GM12878 (cell line): Measurements from ENCODE around the gene FAM114A2. TPM values are rescaled to one million over a fixed set of nuclear protein-coding genes. Genes with fewer than 3 reads are reported as not detected.

Experiments
- ASH2L ChIP-seq: fragments of 300-600, 200-600 bp; sonication (generic); IDR thresholded peaks from 2 replicates; pipeline ENCODE4 v1.6.1; 2017; ENCODE audit warnings: low read depth, mild to moderate bottlenecking, borderline replicate concordance
- BACH1 ChIP-seq: fragments of 450-650 bp; IDR thresholded peaks from 2 replicates; pipeline ENCODE4 v1.6.1; 2017; ENCODE audit warnings: mild to moderate bottlenecking, borderline replicate concordance
- BRCA1 ChIP-seq: IDR thresholded peaks from 2 replicates; pipeline ENCODE4 v1.6.1; 2011; ENCODE audit warnings: low read depth, low read length, improper control_type of control experiment
- CBFB ChIP-seq: IDR thresholded peaks from 2 replicates; pipeline ENCODE4 v1.6.1; 2016; ENCODE audit warnings: antibody characterized with exemption, low read depth
- CREB1 ChIP-seq: IDR thresholded peaks from 2 replicates; pipeline ENCODE4 v1.6.1; 2012; ENCODE audit warnings: low read depth, mild to moderate bottlenecking, inconsistent platforms
- EED ChIP-seq: sonication (generic); IDR thresholded peaks from 2 replicates; pipeline ENCODE4 v1.6.1; 2016; ENCODE audit warnings: antibody characterized with exemption, low read depth
- ETV6 ChIP-seq, 2 experiments: fragments of 450-650 bp in 1 of 2; IDR thresholded peaks in 1 of 2; conservative IDR thresholded peaks in 1 of 2; 2 replicates each; pipeline ENCODE4 v1.6.1; 2014; ENCODE audit warnings: antibody characterized with exemption in 1 of 2, borderline replicate concordance in 1 of 2, low read depth in 1 of 2, mild to moderate bottlenecking in 1 of 2, moderate library complexity in 1 of 2
- HDAC2 ChIP-seq: fragments of 200-600 bp; sonication (generic); IDR thresholded peaks from 2 replicates; pipeline ENCODE4 v1.6.1; 2017
- IKZF1 ChIP-seq: fragments of 450-650 bp; conservative IDR thresholded peaks from 2 replicates; pipeline ENCODE4 v1.6.1; 2017; ENCODE audit warnings: antibody characterized with exemption, mild to moderate bottlenecking
- KDM1A ChIP-seq: fragments of 200-600 bp; sonication (generic); IDR thresholded peaks from 2 replicates; pipeline ENCODE4 v1.6.1; 2016; ENCODE audit warnings: borderline replicate concordance
- MEF2A ChIP-seq: IDR thresholded peaks from 2 replicates; pipeline ENCODE4 v1.6.1; 2011; ENCODE audit warnings: low read depth, mild to moderate bottlenecking, low read length, moderate library complexity; ENCODE audit not compliant: insufficient read depth
- MYB ChIP-seq: fragments of 150-350 bp; IDR thresholded peaks from 2 replicates; pipeline ENCODE4 v1.6.1; 2014; ENCODE audit warnings: mild to moderate bottlenecking, low read depth, low read length, borderline replicate concordance
- NFIC ChIP-seq: IDR thresholded peaks from 2 replicates; pipeline ENCODE4 v1.6.1; 2012; ENCODE audit warnings: low read depth, mild to moderate bottlenecking, inconsistent platforms, low read length, moderate library complexity
- NFXL1 ChIP-seq: fragments of 450-650 bp; IDR thresholded peaks from 2 replicates; pipeline ENCODE4 v1.6.1; 2017; ENCODE audit warnings: antibody characterized with exemption, mild to moderate bottlenecking, borderline replicate concordance
- NR2C1 ChIP-seq: fragments of 450-650 bp; IDR thresholded peaks from 2 replicates; pipeline ENCODE4 v1.6.1; 2017; ENCODE audit warnings: antibody characterized with exemption, mild to moderate bottlenecking, moderate library complexity
- RELB ChIP-seq: fragments of 450-650 bp; IDR thresholded peaks from 2 replicates; pipeline ENCODE4 v1.6.1; 2017; ENCODE audit warnings: low read depth, mild to moderate bottlenecking, moderate library complexity
- SMARCA5 ChIP-seq: fragments of 450-650 bp; IDR thresholded peaks from 2 replicates; pipeline ENCODE4 v1.6.1; 2017; ENCODE audit warnings: mild to moderate bottlenecking
- SRF ChIP-seq, 2 experiments: IDR thresholded peaks; 2 replicates each; pipeline ENCODE4 v1.6.1; 2011; ENCODE audit warnings: low read depth in 2 of 2, low read length in 2 of 2, mild to moderate bottlenecking in 1 of 2, moderate library complexity in 1 of 2
- SUZ12 ChIP-seq: fragments of 200-600 bp; sonication (generic); IDR thresholded peaks from one replicate; pipeline ENCODE4 v1.6.1; 2018; ENCODE audit warnings: antibody characterized with exemption, mild to moderate bottlenecking; ENCODE audit not compliant: unreplicated experiment
- TCF3 ChIP-seq: IDR thresholded peaks from 2 replicates; pipeline ENCODE4 v1.6.1; 2012; ENCODE audit warnings: low read depth, mild to moderate bottlenecking, low read length, borderline replicate concordance; ENCODE audit not compliant: insufficient read depth
- TCF7 ChIP-seq: IDR thresholded peaks from 2 replicates; pipeline ENCODE4 v1.6.1; 2014; ENCODE audit warnings: antibody characterized with exemption, borderline replicate concordance
- USF2 ChIP-seq: IDR thresholded peaks from 2 replicates; pipeline ENCODE4 v1.6.1; 2011; ENCODE audit warnings: low read depth, low read length, improper control_type of control experiment, borderline replicate concordance
- ZBED1 ChIP-seq: IDR thresholded peaks from 2 replicates; pipeline ENCODE4 v1.6.1; 2016; ENCODE audit warnings: borderline replicate concordance
- ZNF207 ChIP-seq: fragments of 450-650 bp; IDR thresholded peaks from 2 replicates; pipeline ENCODE4 v1.6.1; 2014; ENCODE audit warnings: antibody characterized with exemption, mild to moderate bottlenecking, borderline replicate concordance
- ZNF622 ChIP-seq: fragments of 450-650 bp; IDR thresholded peaks from 2 replicates; pipeline ENCODE4 v1.6.1; 2017; ENCODE audit warnings: mild to moderate bottlenecking, inconsistent platforms
- polyA plus RNA-seq, 11 experiments: library from polyadenylated mRNA; depleted of rRNA in 4 of 11; unstranded in 6 of 11; stranded (reverse) in 5 of 11; fragments of >200 nt; fragmentation: Nextera tagmentation in 4 of 11; fragmentation: Illumina TruSeq in 1 of 11; extraction: Ambion mirVana in 4 of 11; extraction: Trizol in 1 of 11; gene quantifications; 1 replicate in 1 of 11; 2 replicates in 10 of 11; pipeline versions ENCODE4 v1.2.1 to v1.2.3, GENCODE V29; 2011 to 2016; ENCODE audit warnings: inconsistent platforms in 2 of 11, missing spikeins in 2 of 11, low read depth in 1 of 11
- total RNA-seq, 4 experiments: library from RNA; depleted of rRNA in 3 of 4; stranded (reverse); fragments of >200 nt in 3 of 4; fragmentation: Illumina TruSeq in 1 of 4; extraction: Trizol in 1 of 4; gene quantifications; 2 replicates each; pipeline versions ENCODE4 v1.2.1 to v1.2.3, GENCODE V29; 2013 to 2021
- TF ChIP-seq, protein P1 (sequence below): IDR thresholded peaks from 2 replicates; pipeline ENCODE4 v1.6.1; 2012; ENCODE audit warnings: low read depth, low read length, improper control_type of control experiment
- TF ChIP-seq, protein P2 (sequence below): fragments of 150-350 bp; IDR thresholded peaks from 2 replicates; pipeline ENCODE4 v1.6.1; 2014; ENCODE audit warnings: mild to moderate bottlenecking, low read depth, low read length

Gene FAM114A2
- total and polyA plus RNA-seq, 10 of the 15 experiments (the other 5 are each of a cell fraction or from before 2014, with no cell fraction given), result 16.8 to 32.8 (median 24.3) TPM

DNA sequence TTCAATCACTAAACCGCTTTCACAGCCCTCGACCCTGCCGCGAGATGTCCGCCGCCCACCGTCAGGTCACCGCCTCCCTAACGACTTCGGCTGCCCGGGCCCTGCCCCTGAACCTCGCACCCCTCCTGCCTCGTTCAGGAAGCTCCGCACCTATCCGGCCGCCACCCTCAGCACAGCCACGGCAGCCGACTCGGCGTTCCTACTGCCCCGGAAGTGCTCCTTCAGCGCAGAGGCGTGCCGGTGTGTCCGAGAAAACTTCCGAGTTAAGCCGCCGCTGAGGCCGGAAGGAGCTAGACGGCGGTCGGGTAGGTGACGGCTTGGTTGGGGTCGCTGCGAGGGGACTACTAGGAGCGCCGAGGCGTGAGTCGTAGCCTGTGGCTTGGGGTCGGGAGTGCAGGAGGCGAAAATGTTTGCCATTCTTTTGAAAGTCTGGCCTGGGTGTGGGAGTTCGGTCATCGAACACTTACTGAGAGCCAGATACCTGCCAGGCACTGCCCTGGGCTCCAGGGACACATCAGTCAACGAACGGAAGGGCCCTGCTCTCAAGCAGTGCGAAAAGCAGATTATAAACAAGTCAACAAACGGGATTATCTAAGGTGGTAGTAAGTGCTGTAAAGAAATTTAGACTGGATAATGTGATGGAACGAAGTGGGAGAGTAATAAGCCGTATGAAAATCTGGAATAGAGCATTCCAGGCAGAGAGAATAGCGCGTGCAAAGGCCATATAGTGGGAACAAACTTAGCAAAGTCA is at the start of gene FAM114A2, which contains the start of gene MFAP3 (continued):
- no peak for TF ChIP-seq SUZ12
- peak; percentile 69 for TF ChIP-seq RELB
- TF ChIP-seq SMARCA5, result no peak
- TF ChIP-seq NR2C1, result peak; percentile 99
- TF ChIP-seq TCF7, result no peak
- TF ChIP-seq EED, result no peak
- TF ChIP-seq MEF2A, result 0 out of 2 replicates have a peak, but pooled peaks have one; percentile 5
- TF ChIP-seq NFIC, result no peak
- TF ChIP-seq, protein P1, sequence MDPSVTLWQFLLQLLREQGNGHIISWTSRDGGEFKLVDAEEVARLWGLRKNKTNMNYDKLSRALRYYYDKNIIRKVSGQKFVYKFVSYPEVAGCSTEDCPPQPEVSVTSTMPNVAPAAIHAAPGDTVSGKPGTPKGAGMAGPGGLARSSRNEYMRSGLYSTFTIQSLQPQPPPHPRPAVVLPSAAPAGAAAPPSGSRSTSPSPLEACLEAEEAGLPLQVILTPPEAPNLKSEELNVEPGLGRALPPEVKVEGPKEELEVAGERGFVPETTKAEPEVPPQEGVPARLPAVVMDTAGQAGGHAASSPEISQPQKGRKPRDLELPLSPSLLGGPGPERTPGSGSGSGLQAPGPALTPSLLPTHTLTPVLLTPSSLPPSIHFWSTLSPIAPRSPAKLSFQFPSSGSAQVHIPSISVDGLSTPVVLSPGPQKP, result peak; percentile 86
- TF ChIP-seq BACH1, result peak; percentile 48; the same call in 1 of the 2 replicates
- TF ChIP-seq HDAC2, result no peak
- no peak for TF ChIP-seq ZNF622
- TF ChIP-seq CREB1, result no peak
- peak; percentile 93 for TF ChIP-seq IKZF1
- 0 out of 4 replicates have a peak, but pooled peaks of 1 of the 2 experiments have one; percentile 54 for TF ChIP-seq SRF (IDR thresholded peaks at IDR 0.05; ENCODE audit: low read depth in 2 of 2, low read length in 2 of 2)
- peak; percentile 79; the same call in 1 of the 2 replicates for TF ChIP-seq CBFB
- TF ChIP-seq ETV6 (conservative IDR thresholded peaks at IDR 0.05 in 1 of 2, IDR thresholded peaks at IDR 0.05 in 1 of 2; ENCODE audit: borderline replicate concordance in 1 of 2, low read depth in 1 of 2), result no peak
- no peak for TF ChIP-seq USF2
- TF ChIP-seq TCF3, result 0 out of 2 replicates have a peak, but pooled peaks have one; percentile 26
- TF ChIP-seq, protein P2, sequence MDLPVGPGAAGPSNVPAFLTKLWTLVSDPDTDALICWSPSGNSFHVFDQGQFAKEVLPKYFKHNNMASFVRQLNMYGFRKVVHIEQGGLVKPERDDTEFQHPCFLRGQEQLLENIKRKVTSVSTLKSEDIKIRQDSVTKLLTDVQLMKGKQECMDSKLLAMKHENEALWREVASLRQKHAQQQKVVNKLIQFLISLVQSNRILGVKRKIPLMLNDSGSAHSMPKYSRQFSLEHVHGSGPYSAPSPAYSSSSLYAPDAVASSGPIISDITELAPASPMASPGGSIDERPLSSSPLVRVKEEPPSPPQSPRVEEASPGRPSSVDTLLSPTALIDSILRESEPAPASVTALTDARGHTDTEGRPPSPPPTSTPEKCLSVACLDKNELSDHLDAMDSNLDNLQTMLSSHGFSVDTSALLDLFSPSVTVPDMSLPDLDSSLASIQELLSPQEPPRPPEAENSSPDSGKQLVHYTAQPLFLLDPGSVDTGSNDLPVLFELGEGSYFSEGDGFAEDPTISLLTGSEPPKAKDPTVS, result no peak
- TF ChIP-seq ASH2L, result peak; percentile 93; the same call in 1 of the 2 replicates
- no peak for TF ChIP-seq NFXL1
- TF ChIP-seq ZBED1, result no peak
- peak; percentile 59; the same call in 1 of the 2 replicates for TF ChIP-seq ZNF207
- no peak for TF ChIP-seq KDM1A
- no peak for TF ChIP-seq MYB
- TF ChIP-seq BRCA1, result no peak
